Osteocyte (in vitro differentiated cells): ENCODE data around the gene RNF166. TPM values are rescaled to one million over a fixed set of nuclear protein-coding genes. Genes with fewer than 3 reads are reported as not detected.

Source experiments
- DNase-seq: peaks from one replicate; pipeline ENCODE4 v3.0.0; 2021; ENCODE audit warnings: mixed read lengths; ENCODE audit not compliant: unreplicated experiment; ENCODE audit errors: extremely low spot score
- H3K27ac Mint-ChIP-seq: one replicate; pipeline ENCODE4 v1.8.0; 2021; ENCODE audit warnings: mild to moderate bottlenecking, mixed read lengths; ENCODE audit not compliant: unreplicated experiment
- H3K27me3 Mint-ChIP-seq: one replicate; pipeline ENCODE4 v1.8.0; 2021; ENCODE audit warnings: mixed read lengths; ENCODE audit not compliant: unreplicated experiment
- H3K36me3 Mint-ChIP-seq: one replicate; pipeline ENCODE4 v1.8.0; 2021; ENCODE audit warnings: mixed read lengths; ENCODE audit not compliant: unreplicated experiment
- H3K4me1 Mint-ChIP-seq: one replicate; pipeline ENCODE4 v1.8.0; 2021; ENCODE audit warnings: mixed read lengths; ENCODE audit not compliant: unreplicated experiment
- H3K4me3 Mint-ChIP-seq: one replicate; pipeline ENCODE4 v1.8.0; 2021; ENCODE audit warnings: mild to moderate bottlenecking, moderate library complexity, mixed read lengths; ENCODE audit not compliant: unreplicated experiment
- H3K9me3 Mint-ChIP-seq: one replicate; pipeline ENCODE4 v1.8.0; 2021; ENCODE audit warnings: mixed read lengths; ENCODE audit not compliant: unreplicated experiment
- total RNA-seq: library from RNA; stranded (reverse); gene quantifications from 2 replicates; pipeline ENCODE4 v1.2.1, GENCODE V29; 2021
- TF ChIP-seq, protein P1 (sequence below): fragments of 200-600 bp; sonication (generic); IDR thresholded peaks from 2 replicates; pipeline ENCODE4 v1.5.0; 2021; ENCODE audit warnings: antibody characterized with exemption, mild to moderate bottlenecking, moderate library complexity

The RNF166 gene
- total RNA-seq, 1 donor from 2014 or later: 17.2 TPM

DNA sequence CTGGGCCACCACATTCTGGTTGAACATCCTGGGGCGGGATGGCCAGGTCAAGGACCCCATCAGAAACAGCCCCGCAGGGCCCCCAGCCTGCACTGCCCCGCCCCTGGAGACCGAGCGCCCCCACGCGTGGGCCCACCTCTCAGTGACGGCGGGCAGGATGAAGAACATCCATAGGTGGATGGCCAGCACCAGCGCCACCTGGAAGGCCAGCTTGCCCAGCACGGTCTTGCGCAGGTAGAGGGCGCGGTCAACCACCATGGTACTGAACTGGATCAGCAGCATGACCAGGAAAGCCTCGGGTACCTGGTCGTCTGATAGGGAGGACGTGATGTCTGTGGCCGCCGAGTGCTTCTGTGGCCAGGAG, 13.7 kb upstream of the RNF166 start:
- H3K27ac Mint-ChIP-seq: no peak overlapping the region
- H3K4me1 Mint-ChIP-seq: no peaks in the 10 kb centered on the region
- no peaks in the 10 kb centered on the region for H3K27me3 Mint-ChIP-seq
- DNase-seq: no peak
- TF ChIP-seq, protein P1, sequence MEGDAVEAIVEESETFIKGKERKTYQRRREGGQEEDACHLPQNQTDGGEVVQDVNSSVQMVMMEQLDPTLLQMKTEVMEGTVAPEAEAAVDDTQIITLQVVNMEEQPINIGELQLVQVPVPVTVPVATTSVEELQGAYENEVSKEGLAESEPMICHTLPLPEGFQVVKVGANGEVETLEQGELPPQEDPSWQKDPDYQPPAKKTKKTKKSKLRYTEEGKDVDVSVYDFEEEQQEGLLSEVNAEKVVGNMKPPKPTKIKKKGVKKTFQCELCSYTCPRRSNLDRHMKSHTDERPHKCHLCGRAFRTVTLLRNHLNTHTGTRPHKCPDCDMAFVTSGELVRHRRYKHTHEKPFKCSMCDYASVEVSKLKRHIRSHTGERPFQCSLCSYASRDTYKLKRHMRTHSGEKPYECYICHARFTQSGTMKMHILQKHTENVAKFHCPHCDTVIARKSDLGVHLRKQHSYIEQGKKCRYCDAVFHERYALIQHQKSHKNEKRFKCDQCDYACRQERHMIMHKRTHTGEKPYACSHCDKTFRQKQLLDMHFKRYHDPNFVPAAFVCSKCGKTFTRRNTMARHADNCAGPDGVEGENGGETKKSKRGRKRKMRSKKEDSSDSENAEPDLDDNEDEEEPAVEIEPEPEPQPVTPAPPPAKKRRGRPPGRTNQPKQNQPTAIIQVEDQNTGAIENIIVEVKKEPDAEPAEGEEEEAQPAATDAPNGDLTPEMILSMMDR: no peak
- H3K4me3 Mint-ChIP-seq: no peak overlapping the region
- peaks cover 25% of the 10 kb centered on the region for H3K36me3 Mint-ChIP-seq
- H3K9me3 Mint-ChIP-seq: no peaks in the 10 kb centered on the region

DNA sequence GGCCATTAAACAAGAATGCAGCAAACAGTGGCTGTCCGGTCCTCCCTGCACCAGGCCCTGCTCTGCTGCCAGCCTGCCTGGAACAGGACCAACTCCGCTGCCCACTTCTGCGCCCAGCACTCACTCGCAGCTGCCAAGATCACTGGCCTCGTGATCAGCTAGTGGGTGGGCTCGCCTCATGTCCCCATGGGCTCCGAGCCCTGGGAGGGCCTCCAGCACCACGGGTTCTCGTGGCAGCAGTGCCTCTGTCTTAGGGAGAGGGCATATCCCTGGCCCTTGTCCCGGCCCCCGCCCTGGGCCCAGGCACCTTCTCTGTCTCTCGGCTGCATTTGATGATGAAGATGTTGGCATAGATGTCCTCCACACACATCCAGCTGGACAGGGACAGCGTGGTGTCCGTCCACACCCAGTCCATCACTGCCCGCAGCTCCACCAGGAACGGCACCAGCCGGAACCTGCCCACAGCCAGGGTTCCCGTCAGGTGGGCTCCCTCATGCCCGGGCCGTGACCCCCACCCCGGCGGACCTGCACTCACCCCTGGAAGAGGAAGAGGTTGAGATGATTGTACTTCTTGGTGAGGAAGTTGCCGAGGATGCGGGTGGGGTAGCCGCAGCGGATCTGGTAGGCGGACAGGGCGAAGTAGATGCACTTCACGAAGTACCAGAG, 13.2 kb upstream of the RNF166 start:
- no peaks in the 10 kb centered on the region for H3K4me1 Mint-ChIP-seq
- TF ChIP-seq, protein P1: no peak
- DNase-seq: no peak
- H3K9me3 Mint-ChIP-seq: no peaks in the 10 kb centered on the region
- no peaks in the 10 kb centered on the region for H3K27me3 Mint-ChIP-seq
- H3K27ac Mint-ChIP-seq: no peak overlapping the region
- H3K4me3 Mint-ChIP-seq: no peak overlapping the region
- peaks cover 25% of the 10 kb centered on the region for H3K36me3 Mint-ChIP-seq

DNA sequence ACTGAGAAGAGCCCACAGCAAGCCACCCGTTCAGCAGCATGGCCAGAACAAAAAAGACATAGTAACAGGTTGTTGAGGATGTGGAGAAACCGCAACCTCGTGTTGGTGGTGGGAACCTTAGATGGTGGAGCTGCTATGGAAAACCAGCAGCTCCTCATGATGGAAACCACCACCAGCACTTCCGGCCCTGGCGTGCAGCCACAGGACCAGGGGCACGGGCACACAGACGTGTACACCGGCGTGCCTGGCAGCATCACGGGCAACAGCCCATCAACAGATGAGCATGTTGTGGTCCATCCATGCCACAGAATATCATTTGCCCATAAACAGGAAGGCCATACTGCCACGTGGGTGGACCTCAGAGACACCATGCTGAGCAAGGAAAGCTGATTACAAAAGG, 12.0 kb upstream of the RNF166 start:
- H3K9me3 Mint-ChIP-seq: no peaks in the 10 kb centered on the region
- H3K36me3 Mint-ChIP-seq: peaks cover 22% of the 10 kb centered on the region
- no peak overlapping the region for H3K4me3 Mint-ChIP-seq
- H3K4me1 Mint-ChIP-seq: no peaks in the 10 kb centered on the region
- TF ChIP-seq, protein P1: no peak
- DNase-seq: no peak
- H3K27ac Mint-ChIP-seq: no peak overlapping the region
- no peaks in the 10 kb centered on the region for H3K27me3 Mint-ChIP-seq

DNA sequence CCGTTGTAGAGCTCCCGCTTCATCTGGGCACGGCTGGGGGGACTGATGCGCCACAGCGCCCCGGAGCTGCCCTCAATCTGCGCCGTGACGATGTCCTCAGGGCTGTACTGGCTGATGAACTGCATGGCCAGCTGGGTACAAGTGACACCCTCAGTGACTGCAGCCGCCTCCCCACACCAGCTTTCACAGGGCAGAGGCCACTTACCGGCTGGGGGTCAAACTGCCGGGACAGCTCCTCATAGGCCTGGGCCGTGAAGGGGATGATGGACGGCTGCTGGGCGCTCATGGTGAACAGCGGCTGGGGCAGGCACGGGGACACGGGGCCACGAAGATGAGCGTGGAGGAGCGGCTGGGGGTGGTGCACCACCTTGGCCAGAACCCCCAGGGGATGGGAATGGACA, 10.4 kb upstream of the RNF166 start:
- Mint-ChIP-seq H3K27ac (no peak overlapping the region), H3K27me3 (no peaks in the 10 kb centered on the region), H3K4me3 (no peak overlapping the region), H3K9me3 (no peaks in the 10 kb centered on the region), H3K36me3 (peaks cover 19% of the 10 kb centered on the region), H3K4me1 (no peaks in the 10 kb centered on the region)
- no peak for DNase-seq
- TF ChIP-seq, protein P1: no peak

DNA sequence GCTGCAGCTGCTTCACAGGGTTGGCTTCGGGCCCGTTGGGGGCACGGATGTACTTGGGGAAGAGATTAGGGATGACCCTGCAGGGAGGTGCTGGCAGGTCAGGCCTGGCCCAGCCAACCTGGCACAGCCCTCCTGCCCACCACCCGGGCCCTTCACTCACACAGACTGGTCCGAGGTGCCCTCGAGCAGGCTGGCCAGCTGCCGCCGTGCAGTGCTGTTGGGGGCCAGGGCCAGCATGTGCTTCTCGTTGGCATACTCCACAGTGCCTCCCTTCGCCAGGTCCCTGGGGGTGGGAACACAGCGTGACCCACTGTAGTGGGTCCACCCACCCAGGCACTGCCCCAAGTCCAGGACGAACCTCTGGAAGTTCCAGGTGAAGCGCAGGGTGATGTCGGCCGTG, 10.0 kb upstream of the RNF166 start:
- Mint-ChIP-seq H3K27me3 (no peaks in the 10 kb centered on the region), H3K27ac (no peak overlapping the region), H3K36me3 (peaks cover 17% of the 10 kb centered on the region), H3K4me1 (no peaks in the 10 kb centered on the region), H3K4me3 (no peak overlapping the region), H3K9me3 (no peaks in the 10 kb centered on the region)
- DNase-seq: no peak
- TF ChIP-seq, protein P1: no peak
